Spleen (tissue), 11 donors: ENCODE measurements around the gene IL22. TPM values are rescaled to one million over a fixed set of nuclear protein-coding genes. Genes with fewer than 3 reads are reported as not detected.

Source experiments
- DNase-seq: peaks from one replicate; pipeline ENCODE4 v3.0.0-alpha.2; 2020
- H3K27ac ChIP-seq, 8 donors: fragments of 200-600 bp; sonication (generic) in 7 of 8; 1 replicate in 4 of 8; 2 replicates in 4 of 8; pipeline versions ENCODE4 v1.5.0 to v1.8.0; 2016 to 2021; ENCODE audit warnings: inconsistent platforms in 4 of 8, mild to moderate bottlenecking in 4 of 8, moderate library complexity in 1 of 8
- H3K27me3 ChIP-seq, 7 donors: fragments of 200-600 bp; sonication (generic) in 6 of 7; replicated peaks in 1 of 7; 1 replicate in 4 of 7; 2 replicates in 3 of 7; pipeline versions ENCODE4 v1.5.0 to v1.8.0; 2016 to 2021; ENCODE audit warnings: inconsistent platforms in 3 of 7, mild to moderate bottlenecking in 1 of 7
- H3K36me3 ChIP-seq, 6 donors: fragments of 200-600 bp; sonication (generic) in 5 of 6; 1 replicate in 4 of 6; 2 replicates in 2 of 6; pipeline versions ENCODE4 v1.5.0 to v1.8.0; 2016 to 2021; ENCODE audit warnings: inconsistent platforms in 2 of 6
- H3K4me1 ChIP-seq, 6 donors: fragments of 200-600 bp; sonication (generic) in 5 of 6; 1 replicate in 3 of 6; 2 replicates in 3 of 6; pipeline versions ENCODE4 v1.5.0 to v1.8.0; 2016 to 2021; ENCODE audit warnings: inconsistent platforms in 3 of 6
- H3K4me3 ChIP-seq, 8 donors: fragments of 200-600 bp; sonication (generic) in 7 of 8; 1 replicate in 4 of 8; 2 replicates in 4 of 8; pipeline versions ENCODE4 v1.5.0 to v1.8.0; 2016 to 2021; ENCODE audit warnings: inconsistent platforms in 4 of 8, mild to moderate bottlenecking in 4 of 8, moderate library complexity in 2 of 8
- H3K9me3 ChIP-seq, 8 donors: fragments of 200-600 bp; sonication (generic) in 7 of 8; 1 replicate in 4 of 8; 2 replicates in 4 of 8; pipeline versions ENCODE4 v1.5.0 to v1.8.0; 2016 to 2021; ENCODE audit warnings: inconsistent platforms in 4 of 8
- POLR2A ChIP-seq, 3 donors: fragments of 450-650 bp; IDR thresholded peaks; one replicate each; pipeline ENCODE4 v1.5.1; 2017; ENCODE audit warnings: antibody characterized with exemption in 3 of 3, mild to moderate bottlenecking in 1 of 3
- POLR2AphosphoS5 ChIP-seq, 3 donors: sonication (generic); formaldehyde crosslinking; IDR thresholded peaks; one replicate each; pipeline ENCODE4 v1.5.1; 2017; ENCODE audit warnings: antibody characterized with exemption in 3 of 3
- WGBS, 5 donors: extraction: QIAGEN DNeasy Blood & Tissue Kit in 3 of 5; methylation state at CpG; one replicate each; pipeline versions ENCODE4 v1.1.5 to v1.1.7; 2013 to 2018; 5-methylcytosine and 5-hydroxymethylcytosine counted together
- intact Hi-C: fragments of 100-400 bp; cut with DNase I; formaldehyde crosslinking; loops from one replicate; pipeline ENCODE4 v1.15.0; 2023; ENCODE audit warnings: low total_unique reads
- polyA plus RNA-seq, 3 donors: library from polyadenylated mRNA; stranded (reverse); fragments of 200-250 nt; gene quantifications; one replicate each; pipeline ENCODE4 v1.2.1, GENCODE V29; 2013
- total RNA-seq, 7 donors: library from RNA; depleted of rRNA in 3 of 7; stranded (reverse); fragments of >200 nt in 3 of 7; fragmentation: NEBNext Ultra II Directional in 4 of 7; extraction: Animal tissue kit (Norgen Biotek cat#: 25700) in 4 of 7; gene quantifications; one replicate each; pipeline versions ENCODE4 v1.1.0 to v1.2.1, GENCODE V29; 2016 to 2021
- TF ChIP-seq, protein P1 (sequence below), 11 experiments: fragments of 200-600 bp in 7 of 11; fragments of 450-650 bp in 4 of 11; sonication (generic) in 4 of 11; IDR thresholded peaks in 8 of 11; conservative IDR thresholded peaks in 3 of 11; 1 replicate in 7 of 11; 2 replicates in 4 of 11; pipeline versions ENCODE4 v1.4.0 to v1.8.0; 2016 to 2021; ENCODE audit warnings: antibody characterized with exemption in 11 of 11, inconsistent platforms in 4 of 11, mild to moderate bottlenecking in 1 of 11
- donor health status: healthy with polysubstance abuse.
- donor health status: DM: no; HTN: no; CAD: no; lungs with moderate emphysema.
- donor health status: DM: no; HTN: no; CAD: no.
- donor health status: Bipolar disorder and iron deficiency.
- donor health status: healthy.
- donor health status: DM: no; HTN: no; CAD: no.
- donor health status: DM: yes; HTN: yes; CAD: no.

IL22 gene
- total and polyA plus RNA-seq, 10 donors = not detected

DNA sequence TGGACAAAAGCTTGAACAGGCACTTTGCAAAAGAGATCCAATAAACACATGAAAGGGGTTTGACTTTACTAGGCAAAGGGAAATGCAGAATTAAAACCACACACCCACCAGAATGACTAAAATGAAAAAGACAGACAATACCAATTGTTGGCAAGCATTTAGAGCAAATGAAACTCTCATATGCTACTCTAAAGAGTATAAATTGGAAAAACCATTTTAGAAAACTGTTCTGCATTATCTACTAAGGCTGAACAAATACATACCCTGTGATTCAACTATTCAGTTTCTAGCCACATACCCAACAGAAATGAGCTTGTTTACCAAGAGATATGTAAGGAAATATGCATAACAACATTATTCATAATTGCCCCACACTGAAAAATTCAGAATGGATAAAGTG, 8.5 kb upstream of the IL22 start:
- no peak for TF ChIP-seq POLR2A (IDR thresholded peaks at IDR 0.05)
- TF ChIP-seq POLR2AphosphoS5 (IDR thresholded peaks at IDR 0.05) = no peak
- TF ChIP-seq, protein P1, sequence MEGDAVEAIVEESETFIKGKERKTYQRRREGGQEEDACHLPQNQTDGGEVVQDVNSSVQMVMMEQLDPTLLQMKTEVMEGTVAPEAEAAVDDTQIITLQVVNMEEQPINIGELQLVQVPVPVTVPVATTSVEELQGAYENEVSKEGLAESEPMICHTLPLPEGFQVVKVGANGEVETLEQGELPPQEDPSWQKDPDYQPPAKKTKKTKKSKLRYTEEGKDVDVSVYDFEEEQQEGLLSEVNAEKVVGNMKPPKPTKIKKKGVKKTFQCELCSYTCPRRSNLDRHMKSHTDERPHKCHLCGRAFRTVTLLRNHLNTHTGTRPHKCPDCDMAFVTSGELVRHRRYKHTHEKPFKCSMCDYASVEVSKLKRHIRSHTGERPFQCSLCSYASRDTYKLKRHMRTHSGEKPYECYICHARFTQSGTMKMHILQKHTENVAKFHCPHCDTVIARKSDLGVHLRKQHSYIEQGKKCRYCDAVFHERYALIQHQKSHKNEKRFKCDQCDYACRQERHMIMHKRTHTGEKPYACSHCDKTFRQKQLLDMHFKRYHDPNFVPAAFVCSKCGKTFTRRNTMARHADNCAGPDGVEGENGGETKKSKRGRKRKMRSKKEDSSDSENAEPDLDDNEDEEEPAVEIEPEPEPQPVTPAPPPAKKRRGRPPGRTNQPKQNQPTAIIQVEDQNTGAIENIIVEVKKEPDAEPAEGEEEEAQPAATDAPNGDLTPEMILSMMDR (IDR thresholded peaks at IDR 0.05 in 8 of 11, conservative IDR thresholded peaks at IDR 0.05 in 3 of 11) = no peak
- DNase-seq = no peak
- Histone ChIP-seq H3K9me3 (no peaks in the 10 kb centered on the region), H3K36me3 (no peaks in the 10 kb centered on the region), H3K27ac (no peak overlapping the region), H3K4me3 (no peak overlapping the region), H3K4me1 (peaks cover 0 to 5% (median 0%) of the 10 kb centered on the region in 6 donors), H3K27me3 (no peaks in the 10 kb centered on the region)
- intact Hi-C loops = no loop called here

DNA sequence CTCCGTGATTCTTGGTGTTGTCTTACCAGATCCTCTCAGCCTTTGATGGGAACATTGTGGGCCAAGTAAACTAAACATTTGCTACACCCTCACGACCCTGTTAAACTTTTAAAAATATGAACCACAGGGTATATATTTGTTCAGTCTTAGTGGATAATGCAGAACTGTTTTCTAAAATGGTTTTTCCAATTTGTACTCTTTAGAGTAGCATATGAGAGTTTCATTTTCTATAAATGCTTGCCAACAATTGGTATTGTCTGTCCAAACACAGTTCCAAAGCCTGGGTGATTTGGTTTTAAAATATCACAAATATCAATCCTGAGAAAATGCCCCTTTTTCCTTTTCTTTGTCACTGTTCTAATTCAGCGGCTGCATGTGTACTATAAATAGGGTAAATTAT, 6.7 kb upstream of the IL22 start:
- no peak overlapping the region for H3K4me3 ChIP-seq
- no peaks in the 10 kb centered on the region for H3K36me3 ChIP-seq
- TF ChIP-seq, protein P1 (IDR thresholded peaks at IDR 0.05 in 8 of 11, conservative IDR thresholded peaks at IDR 0.05 in 3 of 11) = no peak
- TF ChIP-seq POLR2A (IDR thresholded peaks at IDR 0.05) = no peak
- TF ChIP-seq POLR2AphosphoS5 (IDR thresholded peaks at IDR 0.05) = no peak
- WGBS, 5 donors = 75 to 89% (median 85%) methylated on average over 3 of the region's 3 CpGs
- no peak overlapping the region for H3K27ac ChIP-seq
- DNase-seq = no peak
- no peaks in the 10 kb centered on the region for H3K27me3 ChIP-seq
- H3K9me3 ChIP-seq = no peaks in the 10 kb centered on the region
- H3K4me1 ChIP-seq = peaks cover 0 to 5% (median 0%) of the 10 kb centered on the region in 6 donors
- intact Hi-C loops = no loop called here

DNA sequence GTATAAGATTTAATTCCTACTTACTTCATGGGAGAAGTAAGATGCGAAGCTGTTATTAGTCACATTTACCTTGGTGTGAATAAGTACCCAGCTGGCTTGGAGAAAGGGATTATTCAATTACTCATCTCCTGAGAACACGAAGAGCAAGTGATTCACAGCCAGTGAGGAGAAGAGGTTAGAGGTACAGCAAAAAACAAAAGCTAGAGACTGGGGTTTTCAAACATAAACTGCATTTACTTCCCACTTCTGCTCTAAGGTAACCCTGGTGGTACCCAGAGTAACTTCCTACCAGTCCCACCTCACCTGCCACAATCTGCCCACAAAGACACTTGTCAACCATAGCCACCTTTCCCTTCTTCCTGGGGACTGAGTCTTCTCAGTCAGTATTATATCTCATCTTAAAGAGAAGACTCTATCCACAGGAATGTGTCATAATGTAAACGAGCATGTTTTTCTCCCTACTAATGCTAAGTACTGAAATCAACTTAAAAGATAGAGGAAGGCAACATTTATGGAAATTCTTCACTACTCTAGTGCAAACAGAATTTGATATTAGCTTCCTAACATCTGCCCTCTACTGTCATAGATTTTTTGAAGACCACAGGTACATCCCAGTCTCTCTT, 6.0 kb upstream of the IL22 start:
- Histone ChIP-seq H3K27me3 (no peaks in the 10 kb centered on the region), H3K9me3 (no peaks in the 10 kb centered on the region), H3K27ac (no peak overlapping the region), H3K4me1 (peaks cover 0 to 5% (median 0%) of the 10 kb centered on the region in 6 donors), H3K36me3 (no peaks in the 10 kb centered on the region), H3K4me3 (no peak overlapping the region)
- WGBS, 5 donors = 60 to 66% (median 66%) methylated on average over 3 of the region's 3 CpGs
- intact Hi-C loops = no loop called here
- no peak for DNase-seq
- TF ChIP-seq POLR2AphosphoS5 (IDR thresholded peaks at IDR 0.05) = no peak
- TF ChIP-seq, protein P1 (IDR thresholded peaks at IDR 0.05 in 8 of 11, conservative IDR thresholded peaks at IDR 0.05 in 3 of 11) = no peak
- no peak for TF ChIP-seq POLR2A (IDR thresholded peaks at IDR 0.05)

DNA sequence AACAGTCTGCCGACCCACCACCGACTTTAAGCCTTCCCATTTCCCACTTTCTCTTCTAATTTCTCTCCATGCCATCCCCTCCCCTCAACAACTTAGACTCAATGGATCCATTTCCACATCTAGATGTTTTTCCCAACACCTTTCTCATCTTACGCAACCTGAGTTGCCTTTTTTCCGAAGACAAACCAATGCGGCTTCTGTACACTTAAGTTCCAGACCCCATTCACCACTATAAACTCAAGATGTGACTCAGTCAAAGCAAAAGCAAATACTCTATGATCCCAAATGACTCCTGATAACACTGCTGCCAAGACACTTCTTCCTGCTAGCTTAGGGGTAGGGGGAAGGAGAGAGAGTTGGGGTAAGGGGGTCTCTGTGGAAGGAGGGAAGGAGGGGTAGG, 1.3 kb downstream of the IL22 start:
- H3K4me1 ChIP-seq = no peaks in the 10 kb centered on the region
- H3K9me3 ChIP-seq = no peaks in the 10 kb centered on the region
- H3K4me3 ChIP-seq = no peak overlapping the region
- intact Hi-C loops = no loop called here
- H3K27ac ChIP-seq = no peak overlapping the region
- no peak for DNase-seq
- no peaks in the 10 kb centered on the region for H3K36me3 ChIP-seq
- 92 to 98% (median 93%) methylated on average over 5 of the region's 5 CpGs for WGBS, 5 donors
- TF ChIP-seq, protein P1 (IDR thresholded peaks at IDR 0.05 in 8 of 11, conservative IDR thresholded peaks at IDR 0.05 in 3 of 11) = no peak
- TF ChIP-seq POLR2A (IDR thresholded peaks at IDR 0.05) = no peak
- TF ChIP-seq POLR2AphosphoS5 (IDR thresholded peaks at IDR 0.05) = no peak
- H3K27me3 ChIP-seq = no peaks in the 10 kb centered on the region
